GM18505 (cell line): ENCODE measurements around the gene SLC23A3.
A peak's percentile ranks its signal among the peaks of the same experiment; 100 is the strongest.

Source experiments
- ATAC-seq: cut with Tn5 transposase; IDR thresholded peaks from one replicate; pipeline ENCODE4 v1.9.1; 2021; ENCODE audit not compliant: unreplicated experiment
- POLR2A ChIP-seq: IDR thresholded peaks from 4 replicates; pipeline ENCODE4 v1.6.1; 2011; ENCODE audit warnings: borderline replicate concordance; ENCODE audit not compliant: insufficient read depth, insufficient read length; ENCODE audit errors: extremely low read depth

The SLC23A3 gene

DNA sequence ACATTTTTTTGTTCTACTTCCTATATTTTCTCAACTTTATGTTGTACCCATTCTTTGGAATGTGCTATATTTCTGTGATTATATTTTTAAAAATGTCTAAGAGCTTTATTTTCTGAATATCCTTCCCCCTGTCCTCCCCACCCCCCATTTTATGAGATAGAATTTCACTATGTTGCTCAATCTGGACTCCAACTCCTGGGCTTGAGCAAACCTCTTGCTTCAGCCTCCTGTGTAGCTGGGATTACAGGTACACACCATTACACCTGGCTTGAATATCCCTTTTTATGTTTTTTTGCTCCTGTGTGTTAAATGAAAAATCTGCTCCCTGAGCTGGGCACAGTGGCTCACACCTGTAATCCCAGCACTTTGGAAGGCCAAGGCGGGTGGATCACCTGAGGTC is 27.6 kb upstream of the SLC23A3 start:
- ATAC-seq: no peak

DNA sequence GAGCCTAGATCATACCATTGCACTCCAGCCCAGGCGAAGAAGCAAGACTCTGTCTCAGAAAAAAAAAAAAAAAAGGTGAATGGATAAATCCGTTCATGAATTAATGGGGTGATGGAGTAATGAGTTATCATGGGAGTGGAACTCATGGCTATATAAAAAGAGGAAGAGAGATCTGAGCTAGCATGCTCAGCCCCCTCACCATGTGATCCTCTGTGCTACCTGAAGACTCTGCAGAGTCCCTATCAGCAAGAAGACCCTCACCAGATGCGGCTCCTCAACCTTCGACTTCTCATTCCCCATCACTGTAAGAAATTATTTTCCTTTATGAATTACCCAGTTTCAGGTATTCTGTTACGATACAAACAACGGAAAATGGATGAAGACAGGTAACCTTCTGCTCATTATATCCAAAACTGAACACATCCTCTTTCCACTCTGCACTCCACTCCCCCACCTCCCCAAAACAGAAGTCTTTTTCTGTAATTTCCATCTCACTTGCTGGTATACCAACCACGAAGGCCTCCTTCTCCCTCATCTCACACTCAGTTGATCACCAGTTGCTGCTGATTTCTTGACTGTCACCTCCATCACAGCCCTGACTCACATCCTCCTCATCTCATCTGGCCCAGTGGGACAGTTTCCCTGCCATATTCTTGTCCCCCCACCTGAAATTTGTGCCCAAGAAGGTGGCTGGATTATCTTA is 17.1 kb upstream of the SLC23A3 start:
- TF ChIP-seq POLR2A: no peak
- ATAC-seq: no peak

More for the DNA sequence above, 27.6 kb upstream of the SLC23A3 start:
- TF ChIP-seq POLR2A: no peak

DNA sequence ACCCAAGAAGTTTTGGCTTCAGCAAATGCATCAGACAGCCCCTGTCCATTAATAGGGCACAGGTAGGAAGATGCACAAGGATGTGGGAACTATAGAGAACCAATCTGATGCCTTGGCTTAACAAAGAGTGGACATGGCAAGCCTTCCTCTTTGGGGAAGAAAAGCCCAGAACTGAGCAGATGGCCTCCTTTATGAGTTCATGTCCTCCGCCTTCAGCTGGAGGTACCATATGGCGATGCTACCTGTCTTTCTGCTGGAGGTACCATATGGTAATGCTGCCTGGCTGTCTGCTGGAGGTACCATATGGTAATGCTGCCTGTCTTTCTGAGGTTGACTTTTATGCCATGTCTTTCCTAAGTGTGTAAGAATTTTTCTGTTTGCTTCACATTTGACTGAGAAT is 14.3 kb upstream of the SLC23A3 start:
- no peak for ATAC-seq
- no peak for TF ChIP-seq POLR2A

DNA sequence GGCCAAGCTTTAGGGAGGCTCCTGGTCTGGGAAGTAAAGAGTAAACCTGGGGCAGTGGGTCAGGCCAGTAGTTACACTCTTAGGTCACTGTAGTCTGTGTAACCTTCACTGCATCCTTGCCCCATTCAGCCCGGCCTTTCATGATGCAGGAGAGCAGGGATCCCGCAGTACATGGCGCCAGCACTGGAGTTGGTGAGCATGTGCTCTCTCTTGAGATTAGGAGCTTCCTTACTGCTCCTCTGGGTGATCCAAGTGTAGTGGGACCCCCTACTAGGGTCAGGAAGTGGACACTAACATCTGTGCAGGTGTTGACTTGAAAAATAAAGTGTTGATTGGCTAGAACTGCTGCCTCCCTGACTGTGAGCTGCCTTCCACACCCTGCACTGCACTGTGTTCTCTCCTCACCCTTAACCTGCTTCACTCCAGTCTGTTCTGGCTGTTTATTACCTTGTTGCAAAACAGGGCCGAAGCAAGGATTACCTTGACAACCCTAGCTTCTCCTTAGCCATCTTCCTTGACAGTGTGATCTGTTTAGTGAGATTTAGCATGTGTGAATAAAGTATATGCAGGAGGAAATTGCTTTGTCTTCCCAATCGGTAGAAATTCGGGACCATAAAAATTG is 13.4 kb upstream of the SLC23A3 start:
- no peak for ATAC-seq

DNA sequence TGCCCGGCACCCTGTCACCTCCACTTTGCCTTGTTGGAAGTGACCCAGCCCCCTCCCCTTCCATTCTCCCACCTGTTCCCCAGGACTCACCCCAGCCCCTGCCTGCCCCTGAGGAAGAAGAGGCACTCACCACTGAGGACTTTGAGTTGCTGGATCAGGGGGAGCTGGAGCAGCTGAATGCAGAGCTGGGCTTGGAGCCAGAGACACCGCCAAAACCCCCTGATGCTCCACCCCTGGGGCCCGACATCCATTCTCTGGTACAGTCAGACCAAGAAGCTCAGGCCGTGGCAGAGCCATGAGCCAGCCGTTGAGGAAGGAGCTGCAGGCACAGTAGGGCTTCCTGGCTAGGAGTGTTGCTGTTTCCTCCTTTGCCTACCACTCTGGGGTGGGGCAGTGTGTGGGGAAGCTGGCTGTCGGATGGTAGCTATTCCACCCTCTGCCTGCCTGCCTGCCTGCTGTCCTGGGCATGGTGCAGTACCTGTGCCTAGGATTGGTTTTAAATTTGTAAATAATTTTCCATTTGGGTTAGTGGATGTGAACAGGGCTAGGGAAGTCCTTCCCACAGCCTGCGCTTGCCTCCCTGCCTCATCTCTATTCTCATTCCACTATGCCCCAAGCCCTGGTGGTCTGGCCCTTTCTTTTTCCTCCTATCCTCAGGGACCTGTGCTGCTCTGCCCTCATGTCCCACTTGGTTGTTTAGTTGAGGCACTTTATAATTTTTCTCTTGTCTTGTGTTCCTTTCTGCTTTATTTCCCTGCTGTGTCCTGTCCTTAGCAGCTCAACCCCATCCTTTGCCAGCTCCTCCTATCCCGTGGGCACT is 12.7 kb upstream of the SLC23A3 start:
- ATAC-seq: no peak
- TF ChIP-seq POLR2A: no peak

More for the DNA sequence above, 13.4 kb upstream of the SLC23A3 start:
- no peak for TF ChIP-seq POLR2A

DNA sequence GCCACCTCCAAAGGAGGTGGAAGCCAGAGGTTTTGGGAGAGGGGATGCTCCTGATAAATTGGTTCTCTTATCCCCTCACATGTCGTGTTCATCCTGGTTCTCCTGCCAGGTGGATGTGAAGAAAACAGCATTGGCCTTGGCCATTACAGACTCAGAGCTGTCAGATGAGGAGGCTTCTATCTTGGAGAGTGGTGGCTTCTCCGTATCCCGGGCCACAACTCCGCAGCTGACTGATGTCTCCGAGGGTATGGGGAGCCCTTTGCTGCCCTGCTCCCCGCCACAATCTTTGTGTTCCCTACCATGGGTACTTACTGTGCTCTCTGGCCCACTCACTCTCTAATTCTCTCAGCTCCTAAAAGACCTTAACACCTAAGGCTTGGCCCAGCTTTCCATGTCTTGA is 11.7 kb upstream of the SLC23A3 start:
- ATAC-seq: no peak
- TF ChIP-seq POLR2A: no peak

DNA sequence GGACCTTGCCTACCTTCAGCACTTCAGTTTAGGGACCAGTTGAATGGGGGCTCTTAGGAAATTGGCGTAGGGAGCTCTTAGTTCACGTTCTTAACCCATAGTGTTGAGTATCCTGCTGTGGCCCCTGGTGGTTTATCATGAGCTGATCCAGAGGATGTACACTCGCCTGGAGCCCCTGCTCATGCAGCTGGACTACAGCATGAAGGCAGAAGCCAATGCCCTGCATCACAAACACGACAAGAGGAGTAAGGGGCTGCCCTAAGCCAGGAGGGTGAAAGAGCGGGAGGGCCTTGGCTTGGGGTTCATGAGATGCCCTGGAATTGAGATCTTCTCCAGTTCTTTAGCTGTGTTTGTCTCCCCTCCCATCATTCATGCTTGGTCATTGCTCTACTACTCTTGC is 11.1 kb upstream of the SLC23A3 start:
- TF ChIP-seq POLR2A: no peak
- ATAC-seq: no peak

DNA sequence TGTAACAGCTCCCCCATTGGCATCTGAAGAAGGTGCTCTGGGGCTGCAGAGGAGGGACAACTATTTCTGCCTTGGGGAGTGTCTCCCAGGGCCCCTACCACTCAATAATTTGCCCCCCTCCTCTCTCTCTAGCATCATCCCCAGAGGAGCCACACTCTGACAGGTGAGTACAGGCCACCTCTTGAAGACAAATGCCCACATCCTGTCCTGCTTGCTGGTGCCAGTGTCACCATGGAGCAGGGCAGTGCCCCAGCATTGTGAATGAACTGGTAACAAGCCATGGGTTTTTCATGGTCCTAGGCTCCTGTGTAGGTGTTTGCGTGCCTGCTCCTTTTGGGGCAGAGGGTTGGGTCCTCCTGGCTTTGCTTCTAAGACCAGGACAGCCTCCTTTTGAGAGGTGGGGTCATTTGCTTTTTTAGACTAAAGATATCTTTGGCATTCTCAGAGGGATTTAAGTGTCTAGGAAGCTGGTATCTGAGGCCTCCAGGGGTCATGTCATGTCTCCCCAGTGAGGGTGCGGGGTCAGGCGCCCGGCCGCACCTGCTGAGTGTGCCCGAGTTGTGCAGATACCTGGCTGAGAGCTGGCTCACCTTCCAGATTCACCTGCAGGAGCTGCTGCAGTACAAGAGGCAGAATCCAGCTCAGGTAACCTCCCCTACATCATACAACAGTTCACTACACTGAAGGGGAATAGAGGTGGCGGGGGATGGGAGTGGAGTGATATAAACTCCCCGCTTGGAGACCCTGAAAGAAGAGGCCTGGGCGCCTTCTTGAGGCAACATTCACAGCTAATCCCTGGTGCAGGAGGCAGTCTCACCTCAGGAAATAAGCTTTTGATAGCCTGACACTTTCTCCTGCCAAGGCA is 10.0 kb upstream of the SLC23A3 start:
- TF ChIP-seq POLR2A: no peak
- ATAC-seq: no peak

DNA sequence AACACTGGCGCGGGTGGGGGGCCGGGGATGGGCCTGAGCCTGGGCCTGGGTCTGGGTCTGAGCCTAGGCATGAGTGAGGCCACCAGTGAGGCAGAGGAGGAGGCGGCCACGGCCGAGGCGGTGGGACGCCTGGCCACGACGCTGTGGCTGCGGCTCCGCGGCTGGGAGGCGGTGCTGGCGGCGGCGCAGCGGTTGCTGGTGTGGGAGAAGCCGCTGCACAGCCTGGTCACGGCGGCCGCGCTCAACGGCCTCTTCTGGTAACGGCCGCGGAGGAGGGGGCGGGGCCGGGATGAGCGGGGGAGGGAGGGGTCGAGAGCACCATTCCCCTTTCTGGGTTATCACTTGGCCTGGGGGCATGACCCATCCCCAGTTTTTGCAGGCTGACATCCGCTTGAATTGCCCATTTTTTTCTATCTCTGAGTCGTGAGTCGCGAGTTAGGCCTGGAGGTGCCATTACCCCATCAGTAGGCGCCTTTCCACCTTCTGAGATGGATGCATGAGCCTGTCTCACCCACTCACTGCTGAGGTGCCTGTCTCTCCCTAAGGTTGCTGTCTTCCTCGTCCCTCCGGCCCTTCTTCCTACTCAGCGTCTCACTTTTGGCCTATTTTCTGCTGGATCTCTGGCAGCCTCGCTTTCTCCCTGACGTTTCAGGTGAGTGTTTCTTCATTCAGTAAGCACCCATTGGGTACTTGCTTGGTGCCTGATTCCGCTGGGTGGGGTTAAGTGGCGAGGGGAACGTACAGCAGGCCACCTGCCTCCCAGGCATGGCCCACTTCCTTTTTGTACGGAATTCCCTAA is 8.7 kb upstream of the SLC23A3 start:
- TF ChIP-seq POLR2A: no peak
- ATAC-seq: peak; percentile 20

DNA sequence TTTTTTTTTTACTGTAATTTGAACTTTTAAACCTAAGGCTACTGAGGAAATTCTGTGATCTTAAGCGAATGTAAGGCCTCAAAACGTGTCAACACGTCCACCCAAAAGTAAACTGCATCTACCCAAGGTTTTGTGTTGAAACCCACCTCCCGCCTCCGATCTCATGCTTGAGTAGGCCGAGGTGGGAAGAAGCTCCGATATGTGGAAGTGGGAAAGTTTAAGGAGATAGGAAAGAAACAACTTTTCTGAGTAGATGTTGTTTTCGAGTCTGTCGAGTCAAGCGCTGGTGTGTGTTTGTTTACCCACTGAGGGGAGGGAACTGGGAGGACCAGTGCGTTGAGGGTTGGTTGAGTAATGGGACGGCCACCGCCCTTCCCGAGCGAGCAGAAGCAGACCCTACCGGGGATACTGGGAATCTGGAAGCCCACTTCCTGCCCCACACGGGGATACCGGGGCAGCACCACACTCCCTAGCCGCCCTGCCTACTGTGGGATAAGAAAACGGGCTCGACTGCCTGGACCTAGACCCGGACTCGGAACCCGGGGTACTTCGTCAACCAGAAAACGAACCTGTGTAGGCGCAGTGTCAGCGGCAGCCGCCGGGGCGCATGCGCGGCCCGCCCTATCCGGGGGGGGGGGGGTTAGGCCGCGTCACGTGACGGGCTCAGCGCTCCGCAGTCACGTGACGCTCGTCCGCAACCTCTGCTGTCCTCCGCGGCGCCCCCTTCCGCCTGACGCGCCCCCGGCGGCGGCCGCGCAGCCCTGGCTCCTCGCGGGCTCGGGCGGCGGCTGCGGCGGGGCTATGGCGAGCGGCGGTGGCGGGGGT is 7.9 kb upstream of the SLC23A3 start, which contains the start of gene RETREG2:
RETREG2 (plus strand) TSS at position 724 of the 825 bp plus-strand sequence; CDS start at position 802, 78 bp downstream.
- ATAC-seq: peak; percentile 42
- TF ChIP-seq POLR2A: peak; percentile 96

DNA sequence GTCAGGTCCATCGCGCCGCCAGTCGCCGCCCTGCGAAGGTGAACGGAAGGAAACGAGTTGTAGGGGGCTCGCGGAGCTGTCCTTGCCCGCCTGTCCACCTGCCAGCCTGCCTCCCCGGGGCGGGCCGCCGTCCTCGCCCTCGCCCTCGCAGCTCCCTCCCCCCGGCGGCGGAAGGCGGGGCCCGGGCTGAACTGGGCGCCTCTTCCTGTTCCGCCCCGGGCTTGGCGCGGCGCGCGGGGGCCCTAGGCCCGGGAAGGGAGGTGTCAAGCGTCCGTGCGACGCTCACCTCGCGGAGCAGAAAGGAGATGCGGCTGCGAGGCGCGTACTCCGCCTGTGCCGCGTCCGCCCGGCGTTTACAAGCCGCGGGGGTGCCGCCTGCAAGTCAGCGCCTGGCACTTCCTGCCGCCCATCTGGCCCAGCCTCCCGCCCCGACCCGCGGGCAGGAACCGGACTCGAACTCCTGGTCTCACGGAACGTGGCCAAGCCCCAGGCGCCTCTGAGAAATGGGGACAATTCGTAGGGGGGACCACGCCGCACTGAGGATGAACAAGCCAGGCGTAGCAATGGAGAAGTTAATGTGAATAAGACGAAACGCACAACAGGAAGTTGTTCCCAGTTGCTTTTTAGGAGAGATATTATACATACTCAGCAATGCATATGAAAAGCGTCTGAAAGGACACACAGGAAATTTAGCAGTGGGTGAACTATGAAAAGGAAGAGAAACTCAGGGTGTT is 7.2 kb upstream of the SLC23A3 start, which contains the start of gene CNPPD1:
CNPPD1 (minus strand) TSS at position 108 of the 734 bp plus-strand sequence; CDS start at position 11, 97 bp downstream.
- peak; percentile 86 for TF ChIP-seq POLR2A
- ATAC-seq: peak; percentile 66
